ENCODE measurements around the gene MLST8. TPM values are rescaled to one million over a fixed set of nuclear protein-coding genes. Genes with fewer than 3 reads are reported as not detected.

The MLST8 gene
- total and polyA plus RNA-seq, 2 of the 8 experiments (the other 6 are each of a cell fraction or from before 2014, with no cell fraction given) = 67.6 to 321 TPM

GRCh38 chr16:2157480-2158261, 47.6 kb upstream of the MLST8 start:
- Histone ChIP-seq H3K23me2 (ENCODE audit: low read depth, low read length) (peaks cover 22% of the 10 kb centered on the region; the same call in 1 of the 2 replicates), H3K23ac (ENCODE audit: insufficient read length) (no peak overlapping the region), H2BK120ac (replicated peaks; ENCODE audit: low read depth, low read length) (no peak overlapping the region), H3K4me3 (ENCODE audit: extremely low read depth in 1 of 4, insufficient read depth in 2 of 4, low read depth in 3 of 4, low read length in 4 of 4) (peak overlapping the region in 1 of 4 experiments; percentile 100; a peak in 2 of 8 replicates), H2BK20ac (ENCODE audit: low read length) (no peak overlapping the region), H3K14ac (ENCODE audit: insufficient read length) (no peak overlapping the region), H3K4ac (replicated peaks; ENCODE audit: insufficient read length, low read depth, low read length) (no peak overlapping the region), H3K79me2 (ENCODE audit: control insufficient read depth in 1 of 2, insufficient read depth in 2 of 2, low read length in 2 of 2) (peaks cover 45 to 90% of the 10 kb centered on the region in 2 experiments), H3K4me2 (ENCODE audit: insufficient read depth in 1 of 2, low read depth in 2 of 2, low read length in 2 of 2) (peak overlapping the region; percentile 67 to 91; a peak in 3 of 4 replicates), H3K4me1 (replicated peaks in 1 of 4; ENCODE audit: control insufficient read depth in 3 of 4, insufficient read depth in 4 of 4, low read length in 3 of 4) (peaks cover 0 to 37% (median 23%) of the 10 kb centered on the region in 4 experiments; a peak in 5 of 7 replicates), H2AFZ (ENCODE audit: low read length) (no peak overlapping the region), H3K36me3 (ENCODE audit: control insufficient read depth in 2 of 4, insufficient read depth in 4 of 4, low read length in 3 of 4) (peaks cover 5 to 22% (median 12%) of the 10 kb centered on the region in 4 experiments; a peak in 7 of 8 replicates), H3K9me3 (ENCODE audit: insufficient read depth in 2 of 2, low read depth in 1 of 2, low read length in 1 of 2) (no peaks in the 10 kb centered on the region), H3K27ac (ENCODE audit: low read depth, low read length) (no peak overlapping the region), H3K9ac (replicated peaks in 1 of 4; ENCODE audit: extremely low read depth in 1 of 4, low read depth in 3 of 4, low read length in 3 of 4) (peak overlapping the region in 1 of 4 experiments; percentile 11; a peak in 1 of 7 replicates), H4K91ac (replicated peaks; ENCODE audit: insufficient read length, low read length) (no peak overlapping the region), H4K20me1 (replicated peaks in 1 of 2; ENCODE audit: control insufficient read depth in 1 of 2, insufficient read depth in 2 of 2, low read length in 2 of 2) (peaks cover 37 to 65% of the 10 kb centered on the region in 2 experiments), H3K56ac (replicated peaks; ENCODE audit: insufficient read length, low read depth, low read length) (no peak overlapping the region), H2BK5ac (ENCODE audit: low read depth, low read length) (no peak overlapping the region), H2AK5ac (ENCODE audit: low read depth, low read length) (no peak overlapping the region), H3K79me1 (ENCODE audit: low read depth, low read length) (peaks cover 25% of the 10 kb centered on the region), H2BK12ac (ENCODE audit: low read depth, low read length) (no peak overlapping the region), H3K18ac (ENCODE audit: extremely low read depth, low read length) (no peak overlapping the region), H4K8ac (ENCODE audit: extremely low read depth, insufficient read depth, low read length) (no peak overlapping the region), H3K27me3 (replicated peaks in 1 of 4; ENCODE audit: control insufficient read depth in 3 of 4, extremely low read depth in 1 of 4, insufficient read depth in 3 of 4, low read length in 3 of 4) (no peaks in the 10 kb centered on the region), H2BK15ac (ENCODE audit: low read length) (no peak overlapping the region), H4K5ac (ENCODE audit: insufficient read length, low read depth, low read length) (no peak overlapping the region)
- 92% methylated on average over 27 of the region's 27 CpGs; no CpG with 5 or more reads in 1 of the 2 experiments for WGBS, 2 experiments (ENCODE audit: extremely low coverage in 1 of 2, insufficient coverage in 1 of 2, insufficient read length in 1 of 2, insufficient replicate concordance in 2 of 2, low coverage in 1 of 2, low lambda C conversion rate in 2 of 2, missing lambda C conversion rate in 1 of 2)
- CTCF ChIA-PET (ENCODE audit: partially characterized antibody) = interaction anchor here (0.7 to 3.1 kb wide), 4 partner anchors 10 to 37 kb away, joined by 3 to 10 read pairs (median 4); no protein-coding TSS in a partner anchor
- POLR2A ChIA-PET (ENCODE audit: partially characterized antibody) = interaction anchor here (0.5 to 15.0 kb wide), 11 partner anchors 11 to 135 kb away, joined by 3 to 312 read pairs (median 5); partner anchors contain the start of genes BRICD5, DNASE1L2, ECI1 and MLST8
- FAIRE-seq = no peak
- DNase-seq (ENCODE audit: low read depth in 1 of 2, low spot score in 2 of 2) = no peak
- TF ChIP-seq SIX5 (IDR thresholded peaks at IDR 0.05; ENCODE audit: low read depth, low read length) = no peak
- no peak for TF ChIP-seq ATF3 (IDR thresholded peaks at IDR 0.05; ENCODE audit: insufficient read depth, low read depth, low read length)
- TF ChIP-seq POLR2AphosphoS5 (IDR thresholded peaks at IDR 0.05; ENCODE audit: low read depth, low read length) = no peak
- TF ChIP-seq KDM4A (IDR thresholded peaks at IDR 0.05; ENCODE audit: low read depth, low read length, severe bottlenecking) = no peak
- no peak for TF ChIP-seq POU5F1 (IDR thresholded peaks at IDR 0.05; ENCODE audit: low read depth, low read length)
- no peak for TF ChIP-seq E2F6 (IDR thresholded peaks at IDR 0.05)
- TF ChIP-seq HDAC6 (IDR thresholded peaks at IDR 0.05; ENCODE audit: low read depth, low read length) = no peak

Data from H1 (cell line).